GM18505 (cell line): ENCODE measurements around the gene PTPRS.

Experiments
- ATAC-seq: cut with Tn5 transposase; IDR thresholded peaks from one replicate; pipeline ENCODE4 v1.9.1; 2021; ENCODE audit not compliant: unreplicated experiment
- POLR2A ChIP-seq: IDR thresholded peaks from 4 replicates; pipeline ENCODE4 v1.6.1; 2011; ENCODE audit warnings: borderline replicate concordance; ENCODE audit not compliant: insufficient read depth, insufficient read length; ENCODE audit errors: extremely low read depth

The PTPRS gene

GRCh38 chr19:5302396-5302795 is 38.2 kb downstream of the PTPRS start:
- TF ChIP-seq POLR2A, result no peak
- ATAC-seq, result no peak

DNA sequence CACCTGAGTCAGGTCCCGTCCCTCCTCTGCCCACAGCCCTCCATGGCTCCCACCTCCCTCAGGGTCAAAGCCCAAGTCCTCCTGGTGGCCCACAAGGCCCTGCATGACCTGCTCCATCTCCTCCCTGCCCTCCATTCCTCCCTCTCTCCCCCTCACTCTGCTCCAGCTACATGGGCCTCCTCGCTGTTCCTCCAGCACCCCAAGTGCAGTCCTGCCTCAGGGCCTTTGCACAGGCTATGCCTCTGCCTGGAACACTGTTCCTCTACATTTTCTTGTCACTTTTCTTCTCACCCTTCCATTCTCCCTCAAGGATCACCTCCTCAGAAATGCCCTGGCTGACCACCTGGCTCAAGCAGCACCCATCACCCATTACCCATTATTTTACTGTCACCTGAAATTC is 41.5 kb downstream of the PTPRS start:
- no peak for TF ChIP-seq POLR2A
- ATAC-seq, result no peak

GRCh38 chr19:5298471-5298901 is 42.1 kb downstream of the PTPRS start:
- TF ChIP-seq POLR2A, result no peak
- ATAC-seq, result no peak

DNA sequence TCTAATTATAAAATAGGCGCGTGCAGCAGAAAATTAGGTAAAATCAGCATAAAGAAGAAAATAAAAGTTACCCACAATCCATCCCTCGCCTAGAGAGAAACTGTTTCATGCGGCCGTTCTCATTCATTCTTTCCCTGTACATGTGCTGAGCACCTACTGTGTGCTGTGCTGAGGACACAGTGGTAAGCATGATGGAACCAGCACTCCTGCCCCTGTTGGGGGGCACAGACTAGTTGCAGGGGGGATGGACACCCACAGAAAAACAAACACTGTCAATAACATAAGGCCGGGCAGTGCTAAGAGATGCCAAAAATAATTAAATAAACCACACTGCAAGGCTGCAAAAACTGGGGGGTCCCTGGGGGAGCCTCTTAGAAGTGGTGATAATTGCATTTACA is 43.3 kb downstream of the PTPRS start:
- ATAC-seq, result no peak
- TF ChIP-seq POLR2A, result no peak

- ATAC-seq, result no peak
- no peak for TF ChIP-seq POLR2A
Measured at GRCh38 chr19:5296457-5297271, 43.9 kb downstream of the PTPRS start.

DNA sequence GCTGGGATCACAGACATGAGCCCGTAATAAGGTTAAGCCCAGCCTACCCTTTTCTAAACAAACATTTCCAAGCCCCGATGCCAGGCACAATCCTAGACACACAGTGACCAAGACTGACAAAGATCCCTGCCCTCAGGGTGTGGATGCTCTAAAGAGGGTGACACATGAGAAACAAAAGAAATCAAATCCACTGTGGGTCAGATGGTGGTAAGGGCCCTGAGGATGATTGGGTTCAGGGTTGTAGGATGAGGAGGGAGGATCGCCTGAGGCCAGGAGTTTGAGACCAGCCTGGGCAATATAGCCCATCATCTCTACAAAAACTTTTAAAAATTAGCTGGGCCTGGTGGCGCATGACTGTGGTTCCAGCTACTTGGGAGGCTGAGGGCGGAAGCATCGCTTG is 44.6 kb downstream of the PTPRS start:
- no peak for TF ChIP-seq POLR2A
- no peak for ATAC-seq

DNA sequence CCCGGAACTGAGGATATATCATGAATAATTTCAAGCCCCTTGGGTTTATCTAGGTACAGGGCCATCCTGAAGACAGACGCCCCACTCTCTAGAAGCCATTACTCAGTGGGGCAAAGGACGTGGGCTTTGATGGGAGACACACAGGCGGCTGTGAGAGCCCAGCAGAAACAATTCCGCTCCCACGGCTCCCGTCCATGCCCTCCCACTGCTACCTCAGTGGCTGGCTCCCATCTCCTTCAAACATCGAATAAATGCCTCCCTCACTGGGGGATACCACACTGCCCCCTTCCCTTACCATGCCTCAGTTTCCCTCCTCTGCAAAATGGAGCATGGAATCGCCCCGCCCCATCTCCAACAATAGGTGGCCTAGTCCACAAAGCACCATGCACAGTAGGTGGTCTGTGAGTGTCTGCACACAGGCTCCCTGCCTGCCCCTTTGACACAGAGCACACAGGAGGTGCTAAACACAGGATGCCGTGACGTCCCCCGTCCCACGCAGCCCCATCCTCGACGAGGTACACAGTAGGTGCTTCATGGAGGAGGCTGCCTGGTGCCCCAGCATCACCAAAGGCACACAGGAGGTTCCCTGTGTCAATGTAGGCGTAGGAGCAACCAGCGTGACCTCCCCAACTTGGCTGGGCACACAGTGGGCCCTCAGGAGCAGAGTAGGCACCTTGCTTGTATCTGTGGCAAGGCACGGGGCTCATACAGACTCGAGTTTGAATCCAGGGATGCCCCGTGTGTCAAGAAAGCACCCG is 46.0 kb downstream of the PTPRS start:
- TF ChIP-seq POLR2A, result no peak
- ATAC-seq, result no peak

DNA sequence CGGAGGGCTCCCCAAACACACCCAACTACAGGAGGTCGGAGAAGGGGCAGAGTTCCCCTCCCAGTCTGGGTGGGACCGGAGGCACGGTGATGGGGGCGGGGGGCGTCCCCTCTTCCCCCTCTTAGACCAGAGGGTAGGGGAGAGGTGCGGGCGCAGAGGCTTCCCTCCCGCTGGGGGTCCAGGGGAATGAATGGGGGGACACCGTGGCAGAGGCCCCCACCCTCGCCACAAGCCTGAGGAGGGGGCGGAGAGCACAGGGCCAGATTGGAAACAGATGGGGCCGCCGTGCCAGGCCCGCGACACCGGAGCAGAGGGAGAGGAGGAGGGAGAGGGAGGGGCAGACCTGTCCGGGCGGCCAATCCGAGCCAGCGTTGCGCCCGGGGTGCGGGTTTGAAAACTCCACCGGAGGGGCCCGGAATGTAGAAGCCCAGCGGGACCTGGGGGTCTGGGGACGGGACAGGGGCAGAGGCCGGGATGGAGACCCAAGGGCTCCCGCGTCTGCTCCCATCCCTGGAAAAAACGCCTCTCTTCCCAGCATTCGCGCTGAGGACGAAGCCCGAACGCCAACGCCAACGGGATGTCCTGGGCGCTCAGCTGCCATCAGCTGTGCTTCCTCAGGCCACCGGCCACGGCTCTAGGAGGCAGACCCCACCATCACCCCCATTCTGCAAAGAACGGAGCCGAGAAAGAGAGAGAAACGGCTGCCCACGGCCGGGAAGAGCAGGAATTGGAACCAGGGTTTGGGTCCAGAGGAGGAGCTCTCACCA is 46.8 kb downstream of the PTPRS start:
- ATAC-seq, result no peak
- TF ChIP-seq POLR2A, result no peak

GRCh38 chr19:5292822-5293611 is 47.6 kb downstream of the PTPRS start:
- ATAC-seq, result no peak

DNA sequence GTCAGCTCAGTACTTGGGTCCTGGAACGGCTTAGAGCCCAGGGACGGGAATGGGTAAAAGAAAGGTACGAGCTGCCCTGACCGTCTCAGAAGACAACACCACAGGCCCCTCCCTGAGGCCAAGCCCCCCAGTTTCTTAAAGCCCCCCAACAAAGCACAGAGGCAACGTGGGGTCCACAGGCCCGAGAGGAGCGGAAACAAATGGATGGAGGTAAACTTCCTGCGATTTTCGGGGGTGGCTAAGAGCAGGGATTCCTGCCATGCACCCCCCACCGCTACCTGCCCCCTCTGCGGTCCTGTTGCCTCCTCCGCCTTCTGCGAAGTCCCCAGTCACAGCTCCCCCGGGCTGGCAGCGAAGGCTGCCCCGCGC is 48.2 kb downstream of the PTPRS start:
- ATAC-seq, result no peak
- TF ChIP-seq POLR2A, result no peak

More at GRCh38 chr19:5292822-5293611, 47.6 kb downstream of the PTPRS start:
- TF ChIP-seq POLR2A, result no peak

DNA sequence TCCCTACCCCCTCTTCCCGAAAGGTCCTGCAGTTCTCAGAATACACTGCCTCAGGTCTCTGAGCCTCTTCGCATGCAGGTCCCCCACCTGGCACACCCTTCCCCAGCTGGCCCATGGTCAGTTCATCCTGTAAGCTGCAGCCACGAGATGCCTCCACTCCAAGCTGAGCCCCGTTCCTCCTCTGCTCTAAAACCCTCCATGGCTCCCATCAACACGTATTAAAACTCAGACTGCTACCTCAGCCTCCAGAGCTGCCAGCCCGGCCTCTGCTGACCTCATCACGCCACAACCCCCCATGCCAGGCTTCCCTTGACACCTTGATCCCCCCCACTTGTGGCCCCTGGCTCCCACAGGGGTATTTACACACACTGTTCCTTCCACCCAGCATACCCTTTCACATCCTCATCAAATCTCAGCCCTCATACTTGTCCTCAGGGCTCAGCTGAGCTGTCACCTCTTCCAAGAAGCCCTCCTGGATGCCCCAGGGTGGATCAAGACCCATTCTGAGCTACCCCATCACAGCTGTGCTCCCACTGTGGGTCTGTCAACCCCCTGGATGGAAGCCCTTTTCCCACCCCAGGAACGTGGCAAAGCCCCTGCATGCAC is 48.9 kb downstream of the PTPRS start:
- no peak for ATAC-seq
- TF ChIP-seq POLR2A, result no peak
